ENCODE measurements around the gene GLUD1.
"Not testable (repeated sequence)": the region's sequence is repeated elsewhere in the genome, so short reads cannot be mapped to it uniquely, and the experiment has no call there.

The GLUD1 gene

DNA sequence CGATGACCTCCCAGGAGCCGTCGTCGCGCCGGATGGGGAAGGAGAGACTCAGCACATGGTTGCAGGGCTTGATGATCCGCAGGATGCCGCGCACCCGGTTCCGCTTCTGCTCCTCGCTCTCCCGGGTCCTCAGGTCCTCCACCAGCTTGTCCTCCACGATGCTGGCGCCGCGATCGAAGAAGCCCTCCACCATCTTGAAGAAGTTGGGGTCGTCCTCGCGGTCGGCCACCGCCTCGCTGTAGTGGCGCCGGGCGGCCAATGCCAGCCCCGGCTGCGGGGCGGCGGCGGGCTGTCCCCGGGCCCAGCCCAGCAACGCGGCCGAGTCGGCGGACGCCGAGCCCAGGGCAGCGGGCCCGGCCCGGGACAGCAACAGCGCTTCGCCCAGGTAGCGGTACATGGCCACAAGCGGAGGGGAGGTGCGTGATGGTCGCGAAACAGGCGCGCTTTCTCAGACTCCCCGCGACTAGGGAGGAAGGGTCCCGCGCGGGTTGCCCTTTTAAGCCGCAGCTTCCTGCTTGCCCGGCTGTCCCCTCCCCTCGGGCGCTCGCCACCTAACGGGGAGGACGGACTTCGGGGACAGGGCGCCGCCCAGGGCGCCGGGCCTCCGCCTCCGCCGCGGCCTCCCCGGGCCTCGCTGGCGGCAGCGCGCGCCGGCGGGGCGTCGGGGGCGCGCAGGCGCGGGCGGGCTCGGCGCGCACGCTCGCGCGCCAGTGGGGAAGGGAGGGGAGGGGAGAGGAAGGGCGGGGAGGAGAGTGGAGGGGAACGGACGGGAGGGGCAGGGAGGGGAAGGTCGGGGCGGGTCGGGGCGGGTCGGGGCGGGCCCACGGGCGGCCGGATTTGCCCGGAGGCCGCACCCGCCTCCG is at the start of gene GLUD1, which contains the start of gene SHLD2:
GLUD1 (minus strand) TSS at position 471 of the 863 bp plus-strand sequence; CDS start at position 397, 74 bp downstream.
SHLD2 (plus strand) TSS at position 834 of the 863 bp plus-strand sequence. CDS start 56,149 bp downstream, outside the sequence.
- TF ChIP-seq, protein P1, sequence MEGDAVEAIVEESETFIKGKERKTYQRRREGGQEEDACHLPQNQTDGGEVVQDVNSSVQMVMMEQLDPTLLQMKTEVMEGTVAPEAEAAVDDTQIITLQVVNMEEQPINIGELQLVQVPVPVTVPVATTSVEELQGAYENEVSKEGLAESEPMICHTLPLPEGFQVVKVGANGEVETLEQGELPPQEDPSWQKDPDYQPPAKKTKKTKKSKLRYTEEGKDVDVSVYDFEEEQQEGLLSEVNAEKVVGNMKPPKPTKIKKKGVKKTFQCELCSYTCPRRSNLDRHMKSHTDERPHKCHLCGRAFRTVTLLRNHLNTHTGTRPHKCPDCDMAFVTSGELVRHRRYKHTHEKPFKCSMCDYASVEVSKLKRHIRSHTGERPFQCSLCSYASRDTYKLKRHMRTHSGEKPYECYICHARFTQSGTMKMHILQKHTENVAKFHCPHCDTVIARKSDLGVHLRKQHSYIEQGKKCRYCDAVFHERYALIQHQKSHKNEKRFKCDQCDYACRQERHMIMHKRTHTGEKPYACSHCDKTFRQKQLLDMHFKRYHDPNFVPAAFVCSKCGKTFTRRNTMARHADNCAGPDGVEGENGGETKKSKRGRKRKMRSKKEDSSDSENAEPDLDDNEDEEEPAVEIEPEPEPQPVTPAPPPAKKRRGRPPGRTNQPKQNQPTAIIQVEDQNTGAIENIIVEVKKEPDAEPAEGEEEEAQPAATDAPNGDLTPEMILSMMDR (IDR thresholded peaks at IDR 0.05; ENCODE audit: low read depth, low read length), result no peak
- DNase-seq (ENCODE audit: extremely low read depth, low read depth), result peak; percentile 84

DNA sequence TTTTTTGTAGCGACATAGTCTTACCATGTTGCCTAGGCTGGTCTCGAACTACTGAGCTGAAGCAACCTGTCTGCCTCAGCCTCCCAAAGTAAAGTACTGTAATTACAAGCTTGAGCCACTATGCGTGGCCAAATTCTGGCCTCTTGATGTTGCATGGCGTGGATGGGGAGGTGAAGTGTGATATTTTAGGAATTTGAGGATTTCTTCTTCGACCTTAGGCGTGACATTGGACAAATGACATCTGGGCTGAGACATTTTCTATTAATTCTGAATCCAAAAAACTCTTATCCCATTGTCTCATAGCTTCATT is 48.4 kb upstream of the GLUD1 start:
- not testable (repeated sequence) for DNase-seq (ENCODE audit: extremely low read depth, low read depth)

DNA sequence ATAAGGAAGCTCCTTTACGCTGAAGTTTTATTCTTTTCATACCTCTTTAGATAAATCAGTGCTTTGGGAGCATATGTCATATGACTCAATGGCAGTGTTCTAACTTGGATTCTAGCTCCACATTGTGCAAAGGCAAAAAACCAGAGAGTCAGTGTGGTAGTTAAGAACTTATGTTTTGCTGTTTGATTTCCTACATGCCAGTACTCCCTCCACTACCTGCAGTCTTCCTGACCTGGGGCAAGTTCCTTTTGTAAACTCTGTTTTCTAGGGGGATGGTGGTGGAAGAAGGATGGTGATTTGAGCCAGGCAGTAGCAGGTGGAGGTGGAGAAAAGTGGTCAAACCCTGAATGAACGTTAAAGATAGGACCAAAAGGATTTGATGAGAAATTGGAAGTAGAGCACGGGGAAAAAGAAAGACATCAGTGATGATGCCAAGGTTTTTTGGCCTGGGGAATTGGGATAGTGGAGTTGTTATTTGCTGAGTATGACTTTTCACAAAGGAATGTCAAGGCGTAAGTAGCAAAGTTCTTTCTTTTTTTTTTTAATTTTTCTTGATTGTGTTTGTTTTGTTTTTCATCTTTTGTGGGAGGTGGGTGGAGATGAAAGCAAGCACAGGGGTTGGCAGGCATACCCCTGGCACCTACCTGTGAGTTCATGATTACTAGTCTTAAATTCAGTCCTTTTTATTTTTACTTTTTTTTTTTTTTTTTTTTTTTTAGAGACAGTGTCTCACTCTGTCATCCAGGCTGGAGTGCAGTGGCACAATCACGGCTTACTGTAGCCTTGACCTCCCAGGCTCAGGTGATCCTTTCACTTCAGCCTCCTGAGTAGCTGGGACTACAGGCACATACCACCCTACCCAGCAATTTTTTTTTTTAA is 47.8 kb upstream of the GLUD1 start:
- not testable (repeated sequence) for DNase-seq (ENCODE audit: extremely low read depth, low read depth)

DNA sequence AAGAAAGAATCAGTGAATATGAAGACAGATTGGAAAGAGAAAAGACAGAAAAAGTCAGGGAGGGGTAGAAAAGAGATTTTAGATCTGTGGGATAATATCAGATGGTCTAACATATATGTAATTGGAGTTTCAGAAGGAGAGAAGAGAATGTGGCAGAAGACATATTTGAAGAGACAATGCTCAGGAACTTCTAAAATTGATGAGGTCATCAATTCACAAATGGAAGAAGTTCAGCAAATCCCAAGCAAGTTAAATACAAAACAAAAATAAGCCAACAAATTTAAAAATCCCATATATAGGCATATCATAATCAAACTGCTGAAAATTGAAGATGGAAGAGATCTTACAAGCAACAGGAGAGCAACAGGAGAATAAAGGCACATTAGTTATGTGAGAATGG is 42.8 kb upstream of the GLUD1 start:
- not testable (repeated sequence) for DNase-seq (ENCODE audit: extremely low read depth, low read depth)

DNA sequence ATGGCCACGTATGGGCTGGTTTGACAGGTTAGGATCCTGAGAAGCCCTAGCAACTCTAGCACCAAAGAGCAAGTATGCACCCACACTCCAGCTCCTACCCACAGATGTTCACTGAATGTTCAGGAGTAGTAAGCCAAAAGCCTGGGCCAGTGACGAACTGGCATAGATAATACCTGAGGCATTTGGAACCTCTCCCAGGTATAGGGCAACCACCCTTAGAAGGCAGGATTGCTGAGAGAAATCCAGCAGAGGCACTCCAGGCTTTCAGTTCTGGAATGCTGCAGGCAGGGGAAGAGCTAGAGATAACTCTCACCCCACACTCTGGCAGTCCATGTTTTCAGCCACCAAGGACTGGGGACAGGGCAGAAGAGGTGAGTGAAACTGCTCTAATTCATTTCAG is 39.8 kb upstream of the GLUD1 start:
- DNase-seq (ENCODE audit: extremely low read depth, low read depth), result not testable (repeated sequence)

DNA sequence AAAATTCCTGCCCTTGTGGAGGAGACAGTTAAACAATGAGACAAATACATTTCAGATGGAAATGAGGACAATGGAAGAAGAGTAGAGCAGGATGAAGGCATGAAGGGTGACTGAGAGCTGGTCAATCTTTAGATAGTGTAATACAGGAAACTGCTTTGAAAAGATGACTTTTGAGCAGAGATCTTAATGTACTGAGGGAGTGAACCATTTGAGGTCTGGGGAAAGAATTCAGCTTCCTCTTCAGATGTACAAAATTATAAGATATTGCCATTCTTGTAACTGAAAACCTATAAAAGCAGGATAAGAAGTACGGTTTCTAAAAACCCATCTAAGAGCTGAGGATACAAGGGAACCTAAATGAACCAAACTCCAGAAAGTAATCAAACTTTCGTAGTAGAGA is 39.3 kb upstream of the GLUD1 start:
- not testable (repeated sequence) for DNase-seq (ENCODE audit: extremely low read depth, low read depth)

DNA sequence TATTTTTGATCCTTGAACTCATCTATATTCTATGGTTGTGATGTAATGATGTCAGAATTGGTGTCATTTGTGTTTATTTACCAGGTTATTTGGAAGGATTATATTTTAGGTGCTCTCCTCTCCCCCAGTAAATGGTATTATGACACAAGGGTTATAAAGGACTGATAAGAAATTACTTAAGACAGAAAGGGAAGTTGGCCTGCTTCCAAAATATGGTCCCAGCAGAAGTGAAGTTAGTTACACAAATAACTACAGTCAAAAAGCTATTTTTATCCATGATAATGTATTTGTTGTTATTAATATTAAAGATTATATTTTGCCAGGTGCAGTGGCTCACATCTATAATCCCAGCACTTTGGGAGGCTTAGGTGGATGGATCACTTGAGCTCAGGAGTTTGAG is 37.5 kb upstream of the GLUD1 start:
- not testable (repeated sequence) for DNase-seq (ENCODE audit: extremely low read depth, low read depth)

DNA sequence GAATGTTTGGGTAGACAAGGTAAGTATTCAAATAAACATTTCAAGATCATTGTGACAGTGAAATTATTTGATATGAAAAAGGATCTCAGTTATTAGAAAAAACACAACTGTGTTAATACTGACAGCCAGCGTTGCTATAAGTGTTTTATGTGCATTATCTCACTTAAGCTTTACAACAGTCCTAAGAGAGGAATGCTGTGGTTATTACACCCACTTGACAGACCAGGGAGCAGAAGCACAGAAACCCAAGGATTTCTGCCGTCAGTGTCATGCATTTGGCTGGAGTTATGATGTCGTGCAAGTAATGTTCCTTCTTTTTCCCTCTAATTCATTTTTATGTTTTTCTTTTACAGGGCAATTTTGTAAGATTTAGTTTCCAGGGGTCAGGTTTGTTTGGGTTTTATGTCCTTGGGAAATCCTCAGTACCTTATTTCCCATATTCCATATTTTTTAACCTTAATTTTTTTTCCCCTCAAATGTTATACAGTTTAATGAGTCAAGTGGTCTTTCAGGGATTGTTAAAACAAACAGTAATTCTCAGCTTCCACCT is 33.0 kb upstream of the GLUD1 start:
- DNase-seq (ENCODE audit: extremely low read depth, low read depth), result not testable (repeated sequence)

DNA sequence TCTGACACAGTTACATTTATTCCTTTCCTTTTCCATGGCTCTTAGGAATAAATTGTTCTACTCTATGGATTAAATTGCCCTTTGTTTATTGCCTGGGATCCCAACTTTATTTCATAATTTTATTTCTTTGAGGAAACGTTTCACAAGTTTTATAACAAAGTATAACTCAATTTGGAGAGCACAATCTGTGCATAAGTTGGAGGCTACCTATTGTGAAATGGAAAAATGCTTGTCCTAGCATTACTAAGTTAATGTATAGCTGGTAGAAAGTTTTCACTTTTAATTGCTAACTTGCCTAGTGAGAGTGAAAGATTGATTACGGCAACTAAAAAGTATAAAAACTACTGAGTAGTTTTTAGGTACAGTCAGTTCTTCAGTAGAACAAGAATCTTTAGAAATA is 32.4 kb upstream of the GLUD1 start:
- DNase-seq (ENCODE audit: extremely low read depth, low read depth), result not testable (repeated sequence)

DNA sequence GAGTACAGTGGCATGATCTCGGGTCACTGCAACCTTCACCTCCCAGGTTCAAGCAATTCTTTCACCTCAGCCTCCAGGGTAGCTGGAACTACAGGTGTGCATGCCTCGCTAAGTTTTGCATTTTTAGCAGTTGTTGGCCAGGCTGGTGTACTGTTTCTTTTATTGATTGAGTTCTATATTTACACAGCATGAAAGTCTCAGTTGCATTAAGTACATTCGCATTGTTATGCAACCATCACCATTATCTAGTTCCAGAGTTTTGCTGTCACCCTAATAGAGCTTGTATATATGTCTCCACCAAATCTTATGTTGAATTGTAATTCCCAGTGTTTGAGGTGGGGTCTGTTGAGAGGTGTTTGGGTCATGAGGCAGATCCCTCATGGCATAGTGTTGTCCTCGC is 28.7 kb upstream of the GLUD1 start:
- not testable (repeated sequence) for DNase-seq (ENCODE audit: extremely low read depth, low read depth)

DNA sequence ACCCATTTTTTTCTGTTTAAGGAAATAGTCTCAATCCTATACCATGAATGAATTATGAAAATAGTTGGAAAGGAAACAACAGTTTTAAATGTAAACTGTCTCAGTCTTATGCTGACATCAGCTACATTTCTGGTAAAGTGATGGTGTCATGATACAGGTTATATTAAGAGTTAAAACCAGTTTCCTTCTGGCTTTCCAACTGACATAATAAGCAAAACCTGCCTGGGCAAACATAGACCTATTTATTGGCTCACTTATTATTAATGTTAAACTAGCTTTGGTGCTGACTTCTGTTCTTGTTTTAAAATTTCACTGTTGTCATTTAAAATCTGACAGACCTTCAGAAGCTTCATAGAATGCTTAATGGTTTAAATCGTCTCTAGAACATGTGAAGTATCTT is 24.4 kb upstream of the GLUD1 start:
- not testable (repeated sequence) for DNase-seq (ENCODE audit: extremely low read depth, low read depth)

DNA sequence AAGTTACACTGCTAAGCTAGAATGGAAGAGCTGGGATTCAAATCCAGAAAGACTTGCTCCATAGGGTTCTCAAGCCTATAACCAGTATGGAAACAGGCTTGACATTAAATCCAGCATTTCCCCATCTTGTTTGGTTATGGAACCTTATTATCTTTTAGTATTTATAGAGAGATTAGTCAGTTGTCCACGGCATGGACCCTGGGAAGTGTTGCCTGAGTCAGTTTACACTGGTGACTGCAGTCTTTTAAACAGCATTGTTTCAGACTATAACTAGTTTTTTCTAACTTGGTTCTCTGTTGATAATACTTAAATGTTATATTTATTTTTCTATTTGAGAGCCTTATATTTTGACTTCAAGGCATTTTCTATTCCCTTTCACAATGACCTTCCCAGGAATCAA is 23.5 kb upstream of the GLUD1 start:
- not testable (repeated sequence) for DNase-seq (ENCODE audit: extremely low read depth, low read depth)

DNA sequence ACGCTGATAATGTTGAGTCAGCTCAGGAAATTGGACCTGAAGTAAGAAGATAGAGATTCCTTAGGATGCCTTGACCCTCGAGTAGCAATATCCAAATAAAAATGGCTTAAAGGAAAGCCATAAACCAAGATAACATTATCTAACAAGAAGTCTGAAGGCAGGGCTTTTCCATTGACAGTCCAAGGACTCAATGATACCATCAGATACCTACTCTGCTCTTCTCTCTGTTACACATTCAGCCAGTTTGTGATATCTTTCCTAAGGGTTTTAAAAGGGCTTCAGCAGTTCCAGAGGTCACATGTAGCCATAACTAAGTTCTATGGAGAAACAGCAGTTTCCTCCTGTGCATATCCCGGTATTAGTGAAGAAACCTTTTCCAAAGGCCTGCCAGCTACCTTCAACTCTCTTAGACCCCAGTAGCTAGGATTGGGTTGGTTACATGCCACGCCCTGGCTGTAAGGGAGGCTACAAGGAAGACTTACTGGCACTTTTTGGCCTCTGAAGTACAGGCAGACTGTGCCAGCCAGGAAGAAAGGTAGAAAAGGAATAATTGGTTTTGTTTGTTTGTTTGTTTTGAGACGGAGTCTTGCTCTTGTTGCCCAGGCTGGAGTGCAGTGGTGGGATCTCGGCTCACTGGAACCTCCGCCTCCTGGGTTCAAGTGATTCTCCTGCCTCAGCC is 10.9 kb upstream of the GLUD1 start:
- TF ChIP-seq, protein P1 (IDR thresholded peaks at IDR 0.05; ENCODE audit: low read depth, low read length), result no peak
- no peak for DNase-seq (ENCODE audit: extremely low read depth, low read depth)

DNA sequence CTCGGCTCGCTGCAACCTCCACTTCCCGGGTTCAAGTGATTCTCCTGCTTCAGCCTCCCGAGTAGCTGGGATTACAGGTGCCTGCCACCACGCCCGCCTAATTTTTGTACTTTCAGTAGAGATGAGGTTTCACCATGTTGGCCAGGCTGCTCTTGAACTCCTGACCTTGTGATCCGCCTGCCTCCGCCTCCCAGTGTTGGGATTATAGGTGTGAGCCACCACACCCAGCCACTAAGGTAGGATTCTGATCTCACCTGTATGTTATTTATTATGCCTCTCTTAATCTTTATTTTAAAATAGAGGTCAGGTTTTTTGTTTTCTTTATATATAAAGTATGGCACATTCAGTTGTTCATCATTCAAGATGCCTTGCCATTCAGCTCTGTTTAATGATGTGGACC is 10.1 kb upstream of the GLUD1 start:
- not testable (repeated sequence) for DNase-seq (ENCODE audit: extremely low read depth, low read depth)

Measured in AG09319 (cell line).